ENCODE results near the gene CSNK1D. TPM values are rescaled to one million over a fixed set of nuclear protein-coding genes. Genes with fewer than 3 reads are reported as not detected.

Gene CSNK1D
- total and polyA plus RNA-seq, 2 experiments from 2014 or later, result 55.3 to 66.4 TPM

GRCh38 chr17:82276938-82277337, 3.4 kb upstream of the CSNK1D start:
- Histone ChIP-seq H4K20me1 (replicated peaks; ENCODE audit: insufficient read depth) (peaks cover 11% of the 10 kb centered on the region), H3K27me3 (ENCODE audit: insufficient read depth) (no peaks in the 10 kb centered on the region), H3F3A (replicated peaks; ENCODE audit: low read depth) (0 out of 2 replicates have a peak, but pooled peaks cover 14% of the 10 kb centered on the region), H3K36me3 (ENCODE audit: insufficient read depth) (no peaks in the 10 kb centered on the region), H3K9me2 (ENCODE audit: insufficient read depth) (no peaks in the 10 kb centered on the region), H3K4me2 (no peak overlapping the region), H2AFZ (no peak overlapping the region), H3K4me1 (ENCODE audit: insufficient read depth) (peaks cover 4% of the 10 kb centered on the region; the same call in 1 of the 2 replicates), H3K4me3 (no peak overlapping the region), H3K79me2 (replicated peaks; ENCODE audit: insufficient read depth) (peaks cover 7% of the 10 kb centered on the region), H3K27ac (ENCODE audit: low read depth) (no peak overlapping the region)
- Mint-ChIP-seq H3K4me3 (no peak overlapping the region; the same call in 2 of the 3 replicates), H3K27me3 (ENCODE audit: insufficient read depth, low read depth, poor library complexity) (peaks cover 21% of the 10 kb centered on the region), H3K4me1 (peaks cover 35% of the 10 kb centered on the region), H3K9me3 (no peaks in the 10 kb centered on the region; the same call in 2 of the 3 replicates), H3K27ac (no peak overlapping the region), H3K36me3 (ENCODE audit: low read depth) (peaks cover 7% of the 10 kb centered on the region)
- DNase-seq (ENCODE audit: low spot score) (no peak), ATAC-seq (no peak)
- TF ChIP-seq STAT1 (IDR thresholded peaks at IDR 0.05; ENCODE audit: unreplicated experiment), result no peak
- TF ChIP-seq NANOG (IDR thresholded peaks at IDR 0.05; ENCODE audit: borderline replicate concordance), result no peak
- no peak for TF ChIP-seq ZNF114 (CRISPR knock-in tag; IDR thresholded peaks at IDR 0.05)
- TF ChIP-seq EZH2 (IDR thresholded peaks at IDR 0.05; ENCODE audit: low read depth, unreplicated experiment), result no peak
- no peak for TF ChIP-seq ETS1 (IDR thresholded peaks at IDR 0.05)
- no peak for TF ChIP-seq JUNB (IDR thresholded peaks at IDR 0.05; ENCODE audit: unreplicated experiment)
- TF ChIP-seq CTCF (conservative IDR thresholded peaks at IDR 0.05; ENCODE audit: low read depth in 2 of 2), result no peak

DNA sequence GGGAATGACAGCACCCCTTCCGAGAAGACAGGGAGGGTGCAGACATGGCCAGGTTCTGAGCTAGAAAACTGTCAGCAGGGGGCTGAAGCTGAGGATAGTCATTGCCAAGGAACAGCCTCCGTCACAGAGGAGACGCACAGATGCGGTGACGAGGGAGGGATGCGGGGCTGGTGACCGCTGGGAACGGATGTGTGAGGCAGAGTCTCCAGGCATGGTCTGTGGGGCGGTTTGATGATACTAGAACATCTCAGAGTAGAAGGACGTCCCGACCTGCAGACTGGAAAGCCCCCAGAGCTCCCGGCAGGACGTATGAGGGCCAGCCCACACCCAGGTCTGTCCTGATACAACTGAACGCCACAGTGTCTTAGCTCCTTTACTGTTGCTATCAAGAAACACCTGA, 1.8 kb upstream of the CSNK1D start:
- Histone ChIP-seq H3K27ac (ENCODE audit: low read depth) (no peak overlapping the region), H2AFZ (no peak overlapping the region), H3K36me3 (ENCODE audit: insufficient read depth) (no peaks in the 10 kb centered on the region), H4K20me1 (replicated peaks; ENCODE audit: insufficient read depth) (peaks cover 27% of the 10 kb centered on the region), H3F3A (replicated peaks; ENCODE audit: low read depth) (0 out of 2 replicates have a peak, but pooled peaks cover 11% of the 10 kb centered on the region), H3K4me1 (ENCODE audit: insufficient read depth) (peaks cover 13% of the 10 kb centered on the region), H3K79me2 (replicated peaks; ENCODE audit: insufficient read depth) (peaks cover 23% of the 10 kb centered on the region), H3K27me3 (ENCODE audit: insufficient read depth) (no peaks in the 10 kb centered on the region), H3K4me2 (no peak overlapping the region), H3K4me3 (no peak overlapping the region), H3K9me2 (ENCODE audit: insufficient read depth) (no peaks in the 10 kb centered on the region)
- peaks cover 43% of the 10 kb centered on the region for H3K4me1 Mint-ChIP-seq
- no peaks in the 10 kb centered on the region; the same call in 2 of the 3 replicates for H3K9me3 Mint-ChIP-seq
- H3K27me3 Mint-ChIP-seq (ENCODE audit: insufficient read depth, low read depth, poor library complexity), result peaks cover 20% of the 10 kb centered on the region
- peaks cover 23% of the 10 kb centered on the region for H3K36me3 Mint-ChIP-seq (ENCODE audit: low read depth)
- ATAC-seq (no peak), DNase-seq (ENCODE audit: low spot score) (no peak)
- TF ChIP-seq STAT1 (IDR thresholded peaks at IDR 0.05; ENCODE audit: unreplicated experiment) (no peak), NANOG (IDR thresholded peaks at IDR 0.05; ENCODE audit: borderline replicate concordance) (no peak)
- no peak overlapping the region for H3K4me3 Mint-ChIP-seq
- no peak overlapping the region for H3K27ac Mint-ChIP-seq
